Esophagus muscularis mucosa (tissue), 4 donors: ENCODE results near the gene UBE2U. TPM values are rescaled to one million over a fixed set of nuclear protein-coding genes. Genes with fewer than 3 reads are reported as not detected.

Experiments used
- DNase-seq: peaks from one replicate; pipeline ENCODE4 v3.0.0-alpha.2; 2017; ENCODE audit errors: extremely low spot score
- H3K27ac ChIP-seq, 4 donors: fragments of 200-600 bp; sonication (generic); replicated peaks in 1 of 4; 1 replicate in 3 of 4; 2 replicates in 1 of 4; pipeline ENCODE4 v1.5.1; 2016 to 2019; ENCODE audit warnings: mild to moderate bottlenecking in 1 of 4
- H3K27me3 ChIP-seq, 4 donors: fragments of 200-600 bp; sonication (generic); one replicate each; pipeline versions ENCODE4 v1.5.1 to v1.6.0; 2016 to 2019
- H3K36me3 ChIP-seq, 4 donors: fragments of 200-600 bp; sonication (generic); one replicate each; pipeline ENCODE4 v1.5.1; 2016 to 2019
- H3K4me1 ChIP-seq, 4 donors: fragments of 200-600 bp; sonication (generic); one replicate each; pipeline ENCODE4 v1.5.1; 2016 to 2019
- H3K4me3 ChIP-seq, 4 donors: fragments of 200-600 bp; sonication (generic); 1 replicate in 2 of 4; 2 replicates in 2 of 4; pipeline ENCODE4 v1.5.1; 2016 to 2019; ENCODE audit warnings: mild to moderate bottlenecking in 4 of 4, moderate library complexity in 1 of 4
- H3K9me3 ChIP-seq, 4 donors: fragments of 200-600 bp; sonication (generic); 1 replicate in 3 of 4; 2 replicates in 1 of 4; pipeline ENCODE4 v1.5.1; 2016 to 2019
- CTCF ChIP-seq, 3 experiments: fragments of 200-600 bp in 2 of 3; fragments of 450-650 bp in 1 of 3; sonication (generic) in 2 of 3; IDR thresholded peaks; one replicate each; pipeline ENCODE4 v1.5.1; 2017 to 2019; ENCODE audit warnings: antibody characterized with exemption in 3 of 3, mild to moderate bottlenecking in 2 of 3, moderate library complexity in 1 of 3
- EP300 ChIP-seq: sonication (generic); formaldehyde crosslinking; IDR thresholded peaks from one replicate; pipeline ENCODE4 v1.6.1; 2017; ENCODE audit warnings: antibody characterized with exemption
- POLR2A ChIP-seq: fragments of 450-650 bp; IDR thresholded peaks from one replicate; pipeline ENCODE4 v1.6.1; 2017; ENCODE audit warnings: antibody characterized with exemption, moderate library complexity, mild to moderate bottlenecking, low read depth
- POLR2AphosphoS5 ChIP-seq, 2 donors: sonication (generic); formaldehyde crosslinking; IDR thresholded peaks; one replicate each; pipeline ENCODE4 v1.6.1; 2017; ENCODE audit warnings: antibody characterized with exemption in 2 of 2
- WGBS: methylation state at CpG from one replicate; pipeline ENCODE4 v1.1.5; 2018; 5-methylcytosine and 5-hydroxymethylcytosine counted together
- intact Hi-C: fragments of 100-400 bp; cut with DNase I; formaldehyde crosslinking; loops from one replicate; pipeline ENCODE4 v1.15.1; 2023
- total RNA-seq, 4 donors: library from RNA; depleted of rRNA; stranded (reverse); fragments of >200 nt; gene quantifications; one replicate each; pipeline versions ENCODE4 v1.1.0 to v1.2.1, GENCODE V29; 2016

UBE2U gene
- total RNA-seq, 4 donors from 2014 or later: not detected

GRCh38 chr1:64194168-64195080 is 9.0 kb upstream of the UBE2U start:
- no peak for DNase-seq
- H3K4me3 ChIP-seq: no peak overlapping the region
- no peaks in the 10 kb centered on the region for H3K27me3 ChIP-seq
- H3K9me3 ChIP-seq: no peaks in the 10 kb centered on the region
- no peak overlapping the region for H3K27ac ChIP-seq
- H3K36me3 ChIP-seq: no peaks in the 10 kb centered on the region
- WGBS: 64% methylated on average over 8 of the region's 8 CpGs
- no peak for TF ChIP-seq CTCF (IDR thresholded peaks at IDR 0.05)
- no peak for TF ChIP-seq POLR2A
- no peak for TF ChIP-seq POLR2AphosphoS5 (IDR thresholded peaks at IDR 0.05)
- no peak for TF ChIP-seq EP300
- intact Hi-C loops: no loop called here
- no peaks in the 10 kb centered on the region for H3K4me1 ChIP-seq

GRCh38 chr1:64195081-64195395 is 8.4 kb upstream of the UBE2U start:
- no peak overlapping the region for H3K27ac ChIP-seq
- H3K9me3 ChIP-seq: no peaks in the 10 kb centered on the region

GRCh38 chr1:64196074-64196870 is 7.2 kb upstream of the UBE2U start:
- no peak for TF ChIP-seq CTCF (IDR thresholded peaks at IDR 0.05)
- no peak for TF ChIP-seq POLR2AphosphoS5 (IDR thresholded peaks at IDR 0.05)
- TF ChIP-seq POLR2A: no peak
- no peak for TF ChIP-seq EP300
- H3K4me3 ChIP-seq: no peak overlapping the region
- 78% methylated on average over 7 of the region's 8 CpGs for WGBS
- H3K9me3 ChIP-seq: no peaks in the 10 kb centered on the region
- no peak overlapping the region for H3K27ac ChIP-seq
- DNase-seq: no peak
- H3K36me3 ChIP-seq: no peaks in the 10 kb centered on the region
- no peaks in the 10 kb centered on the region for H3K27me3 ChIP-seq
- intact Hi-C loops: no loop called here
- no peaks in the 10 kb centered on the region for H3K4me1 ChIP-seq

More at GRCh38 chr1:64195081-64195395, 8.4 kb upstream of the UBE2U start:
- no peak for DNase-seq
- Histone ChIP-seq H3K36me3 (no peaks in the 10 kb centered on the region), H3K27me3 (no peaks in the 10 kb centered on the region), H3K4me1 (no peaks in the 10 kb centered on the region), H3K4me3 (no peak overlapping the region)
- intact Hi-C loops: no loop called here
- TF ChIP-seq CTCF (IDR thresholded peaks at IDR 0.05) (no peak), POLR2A (no peak), EP300 (no peak), POLR2AphosphoS5 (IDR thresholded peaks at IDR 0.05) (no peak)
- 73% methylated on average over 1 of the region's 1 CpG for WGBS

GRCh38 chr1:64197076-64197475 is 6.3 kb upstream of the UBE2U start:
- TF ChIP-seq POLR2A (no peak), CTCF (IDR thresholded peaks at IDR 0.05) (no peak), POLR2AphosphoS5 (IDR thresholded peaks at IDR 0.05) (no peak), EP300 (no peak)
- Histone ChIP-seq H3K36me3 (no peaks in the 10 kb centered on the region), H3K4me3 (no peak overlapping the region), H3K27ac (no peak overlapping the region), H3K4me1 (no peaks in the 10 kb centered on the region), H3K27me3 (no peaks in the 10 kb centered on the region), H3K9me3 (no peaks in the 10 kb centered on the region)
- no peak for DNase-seq
- 93% methylated on average over 3 of the region's 3 CpGs for WGBS
- intact Hi-C loops: no loop called here
